Glomerular endothelial cell (primary cell): ENCODE results near the gene ACOT7. TPM values are rescaled to one million over a fixed set of nuclear protein-coding genes. Genes with fewer than 3 reads are reported as not detected.

Source experiments
- DNase-seq: peaks from one replicate; pipeline ENCODE4 v3.0.0-alpha.2; 2011; ENCODE audit warnings: low read depth, low spot score; ENCODE audit errors: extremely low read depth
- total RNA-seq: library from RNA; depleted of rRNA; stranded (reverse); fragments of >200 nt; gene quantifications from 2 replicates; pipeline ENCODE4 v1.2.3, GENCODE V29; 2015

ACOT7 gene
- total RNA-seq, 1 donor from 2014 or later, result 84.0 TPM

DNA sequence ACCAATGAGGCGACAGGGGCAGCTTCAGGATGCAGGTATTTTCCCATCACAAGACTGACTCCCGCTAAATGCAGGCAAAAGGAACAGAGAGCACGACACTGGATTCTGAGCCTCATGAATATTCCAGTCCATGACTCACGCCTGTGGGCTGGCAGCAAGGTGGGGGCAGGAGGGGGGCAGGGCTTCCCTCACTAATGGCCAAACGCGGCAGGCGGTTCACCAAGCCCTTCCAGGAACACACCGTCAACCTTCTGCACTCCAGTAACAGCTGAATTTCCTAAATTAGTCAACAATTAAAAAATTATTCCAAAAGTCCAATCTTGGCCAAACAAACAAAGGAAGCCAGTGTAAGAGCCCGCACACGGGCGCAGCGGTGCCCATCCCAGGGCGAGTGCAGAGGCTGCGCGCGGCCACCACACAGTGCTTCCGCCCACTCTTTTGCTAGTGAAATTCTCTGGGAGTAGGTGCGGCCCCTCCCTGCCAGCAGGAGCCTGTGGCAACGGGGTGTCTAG, 120.1 kb downstream of the ACOT7 start:
- no peak for DNase-seq

DNA sequence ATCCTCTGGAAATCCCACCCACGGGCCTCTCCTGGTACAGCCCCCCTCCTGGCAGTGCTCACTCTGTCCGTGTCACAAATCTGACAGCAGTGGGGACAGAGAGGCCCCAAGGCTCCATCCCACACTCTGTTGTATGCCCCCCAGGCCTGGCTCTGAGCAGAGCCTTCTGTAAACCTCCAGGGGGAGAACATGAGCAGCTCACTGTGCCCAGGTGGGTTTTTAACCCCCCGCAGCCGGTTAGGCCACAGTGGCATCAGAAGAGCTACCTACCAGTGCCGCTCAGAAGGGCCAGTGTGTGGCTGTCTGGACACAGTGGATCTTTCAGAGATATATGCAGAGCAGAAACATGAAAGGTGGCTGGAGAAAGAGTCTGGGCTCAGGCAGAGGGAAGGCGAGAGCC, 120.7 kb downstream of the ACOT7 start:
- no peak for DNase-seq

DNA sequence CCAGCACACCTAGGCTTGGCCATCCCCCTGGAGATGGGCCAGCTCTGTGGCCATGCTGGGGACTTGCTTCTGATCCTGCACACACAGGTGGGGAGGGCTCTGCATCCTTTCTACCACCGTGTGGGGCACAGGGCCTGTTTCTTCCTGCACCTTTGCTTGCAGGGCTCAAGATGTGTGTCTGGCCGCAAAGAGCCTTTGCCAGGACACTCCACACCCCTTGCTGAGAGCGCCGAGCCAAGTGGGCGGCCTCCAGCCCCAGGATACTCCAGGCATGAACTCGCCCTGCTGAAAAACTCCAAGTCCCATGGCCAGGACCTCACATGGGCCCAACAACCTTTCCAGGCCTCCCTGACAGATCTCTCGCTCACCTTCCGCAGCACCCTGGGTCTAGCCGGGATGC, 121.1 kb downstream of the ACOT7 start:
- DNase-seq, result no peak

GRCh38 chr1:6271554-6271953, 122.0 kb downstream of the ACOT7 start:
- DNase-seq, result no peak

- DNase-seq, result no peak
These were observed 122.6 kb downstream of the ACOT7 start for GRCh38 chr1:6271006-6271405.

DNA sequence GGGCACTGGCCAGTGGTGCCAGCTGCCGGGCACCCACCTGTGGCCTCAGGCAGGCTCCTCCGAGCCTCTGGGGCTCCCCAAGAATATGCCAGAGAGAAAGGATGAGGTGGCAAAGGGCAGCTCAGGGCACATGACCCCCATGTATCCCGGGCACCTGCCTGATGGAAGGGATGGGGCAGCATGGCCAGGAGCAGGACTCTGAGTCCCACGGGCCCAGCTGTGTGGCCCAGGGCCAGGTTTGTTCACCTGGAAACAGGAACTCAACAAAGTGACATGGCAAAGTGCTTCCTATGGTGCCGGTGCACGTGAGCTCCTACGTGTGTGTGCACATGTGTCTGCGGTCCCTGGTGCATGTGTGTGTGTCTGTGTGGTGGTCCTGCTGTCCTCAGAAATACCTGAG, 123.2 kb downstream of the ACOT7 start:
- no peak for DNase-seq

DNA sequence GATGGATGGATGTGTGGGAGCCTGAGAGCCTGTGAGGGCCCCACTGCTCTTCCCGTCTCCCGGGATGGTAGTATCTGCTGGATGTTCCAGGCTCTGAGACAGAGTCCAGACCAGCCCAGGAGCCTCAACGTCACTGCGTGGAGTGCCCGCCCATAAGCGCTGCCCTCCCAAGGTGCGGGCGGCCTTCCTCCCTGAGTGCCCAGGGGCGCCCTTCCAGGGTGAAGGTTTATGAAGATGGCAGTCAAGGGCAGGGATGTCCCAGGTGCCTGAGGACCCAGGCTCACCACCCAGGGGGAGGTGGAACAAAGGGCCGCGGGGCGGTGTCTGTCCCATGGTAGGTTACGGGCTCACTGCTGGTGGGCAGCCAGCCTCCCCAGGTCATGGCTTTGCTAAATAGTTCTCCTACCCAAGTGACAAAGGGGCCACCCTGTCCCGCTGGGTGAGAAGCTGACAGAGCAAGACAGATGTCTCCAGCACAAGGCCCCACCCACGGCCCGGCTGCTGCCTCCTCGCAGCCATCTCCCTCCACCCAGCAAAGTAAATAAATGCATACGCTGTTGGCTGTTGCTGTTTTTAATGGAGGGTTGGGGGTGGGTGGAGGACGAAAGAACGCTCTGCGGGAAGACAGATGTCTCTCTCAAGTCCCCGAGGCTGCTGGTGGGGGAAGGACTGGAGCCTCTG, 123.7 kb downstream of the ACOT7 start:
- DNase-seq, result no peak

DNA sequence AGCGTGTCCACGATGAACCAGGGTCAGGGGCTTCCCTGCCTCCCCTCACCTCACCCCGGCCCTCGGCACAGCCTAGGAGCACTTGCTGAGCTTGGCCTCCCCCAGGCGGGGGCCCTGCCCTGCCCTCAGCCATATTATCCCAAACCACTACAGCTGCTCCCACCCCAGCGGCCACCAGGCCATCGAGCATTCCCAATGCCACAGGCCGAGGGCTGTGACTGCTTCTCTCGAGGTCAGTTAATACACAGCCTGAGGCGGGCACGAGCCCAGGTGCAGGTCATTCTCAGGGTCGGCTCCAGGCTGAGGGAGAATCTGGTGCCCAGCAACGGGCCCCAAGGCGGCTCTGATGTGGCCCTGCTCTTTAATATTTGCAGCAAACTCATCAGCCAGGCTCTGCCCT, 124.3 kb downstream of the ACOT7 start:
- no peak for DNase-seq

DNA sequence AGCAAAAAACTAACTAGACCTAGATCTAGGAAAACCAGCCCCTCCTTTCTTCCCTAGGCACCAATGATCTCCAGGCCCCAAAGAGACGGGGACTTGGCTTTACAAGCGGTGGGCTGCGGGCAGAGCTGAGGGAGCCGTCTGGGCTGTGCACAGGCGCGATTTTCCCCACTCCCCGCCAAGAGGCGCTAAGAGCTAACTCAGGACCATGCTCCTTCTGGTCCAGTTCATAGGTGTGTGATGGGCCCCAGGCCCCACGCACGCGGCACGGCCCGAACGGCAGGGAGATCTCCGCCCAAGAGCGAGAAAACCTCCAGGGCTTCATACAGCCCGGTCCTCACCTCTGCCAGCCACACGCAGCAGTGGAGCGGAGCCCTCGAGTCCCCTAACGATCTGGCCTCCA, 125.2 kb downstream of the ACOT7 start:
- no peak for DNase-seq

DNA sequence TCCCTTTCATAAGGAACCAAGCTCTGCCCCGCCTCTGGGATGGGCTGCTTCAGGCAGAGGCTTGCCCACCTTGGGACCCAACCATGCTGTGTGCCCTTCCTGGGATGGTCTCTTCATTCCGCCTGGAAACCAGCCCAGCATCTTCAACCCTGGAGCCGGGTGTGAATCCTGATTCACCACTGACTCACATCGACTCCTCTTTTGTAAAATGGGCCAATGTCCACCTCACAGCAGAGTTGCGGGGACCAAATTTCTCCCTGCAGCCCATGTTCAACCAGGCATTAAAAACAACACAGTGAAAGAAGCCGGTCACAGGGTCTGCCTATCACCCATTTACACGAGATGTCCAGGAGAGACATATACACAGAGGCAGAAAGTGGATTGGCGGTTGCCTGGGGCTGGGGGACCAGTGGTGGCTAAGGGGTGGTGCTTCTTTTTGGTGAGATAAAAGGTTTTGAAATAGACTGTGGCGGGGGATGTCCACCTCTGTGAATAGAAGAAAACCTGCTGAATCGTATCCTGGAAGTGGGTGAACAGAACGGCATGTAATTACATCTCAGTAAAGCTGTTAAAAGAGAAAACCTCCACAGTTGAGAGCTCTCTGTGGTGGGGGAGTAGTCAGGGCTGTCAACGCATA, 125.8 kb downstream of the ACOT7 start:
- DNase-seq, result no peak

GRCh38 chr1:6266641-6267040, 126.9 kb downstream of the ACOT7 start:
- DNase-seq, result no peak

DNA sequence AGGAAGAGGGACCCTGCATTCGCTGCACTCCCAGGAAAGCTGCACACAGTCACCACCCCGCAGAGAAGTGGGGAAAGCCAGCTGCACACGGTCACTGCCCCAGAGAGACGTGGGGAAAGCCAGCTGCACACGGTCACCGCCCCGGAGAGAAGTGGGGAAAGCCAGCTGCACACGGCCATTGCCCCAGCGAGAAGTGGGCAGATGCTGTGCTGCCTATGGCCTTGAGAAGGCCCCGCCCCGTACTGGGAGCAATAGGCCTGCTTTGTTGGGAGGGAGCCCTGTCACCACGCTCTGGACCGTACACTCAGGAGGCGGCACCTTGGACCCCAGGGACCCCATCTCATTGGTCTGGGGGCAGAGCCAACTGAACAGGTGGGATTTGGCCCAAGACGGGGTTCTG, 128.4 kb downstream of the ACOT7 start:
- no peak for DNase-seq

GRCh38 chr1:6263716-6264115, 129.9 kb downstream of the ACOT7 start:
- no peak for DNase-seq

GRCh38 chr1:6262555-6263420, 130.8 kb downstream of the ACOT7 start:
- no peak for DNase-seq

DNA sequence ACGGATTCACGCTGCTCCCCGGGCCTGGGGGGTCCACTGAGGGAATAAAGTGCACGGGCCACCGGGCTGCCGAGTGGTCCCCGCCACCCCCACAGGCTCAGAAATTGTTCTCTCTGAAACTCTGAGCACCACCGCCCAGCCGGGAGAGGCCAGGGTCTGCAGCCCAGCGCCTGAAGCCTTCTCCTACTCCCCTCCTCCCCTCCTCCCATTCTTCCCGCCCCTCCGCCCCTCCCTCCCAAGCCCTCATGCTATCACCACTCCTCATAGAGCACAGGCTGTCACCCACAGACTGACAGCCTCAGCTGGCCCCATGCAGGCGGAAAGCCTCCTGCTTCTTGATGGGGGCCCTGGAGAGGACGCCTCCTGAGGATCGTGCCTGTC, 132.0 kb downstream of the ACOT7 start:
- DNase-seq, result no peak

DNA sequence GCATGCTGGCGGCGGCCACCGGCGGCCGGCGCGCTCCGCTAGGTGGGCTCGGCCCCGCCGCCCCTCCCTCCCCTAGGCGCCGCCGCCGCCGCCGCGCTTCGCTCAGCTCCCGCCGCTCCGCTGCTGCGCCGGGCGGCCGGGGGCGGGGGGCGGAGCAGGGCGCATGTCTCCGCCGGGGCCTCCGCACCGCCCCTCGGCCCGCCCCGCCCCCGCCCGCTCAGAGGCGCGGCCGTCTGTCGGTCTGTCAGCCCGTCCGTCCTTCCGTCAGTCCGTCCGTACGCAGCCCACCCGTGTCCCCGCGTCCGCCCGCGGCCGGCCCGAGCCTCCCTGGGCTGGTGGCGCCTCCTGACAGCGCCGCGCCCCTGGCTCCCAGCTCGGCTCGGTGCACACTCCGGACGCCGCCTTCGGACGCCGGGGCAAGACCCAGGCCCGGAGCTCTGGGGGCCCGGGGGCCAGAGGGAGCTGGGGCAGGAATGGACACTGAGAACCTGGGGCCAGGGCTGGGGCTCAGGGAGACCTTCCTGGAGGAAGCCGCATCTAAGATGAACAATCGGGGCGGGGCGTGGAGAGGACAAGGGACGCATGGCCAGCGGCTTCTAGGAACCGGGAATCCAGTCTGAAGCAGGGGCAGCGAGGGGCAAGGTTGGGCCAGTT, 132.5 kb downstream of the ACOT7 start, which contains the start of gene GPR153:
TSS of gene GPR153 (minus strand) at position 138 of the 654 bp plus-strand sequence. CDS start 6,193 bp downstream, outside the sequence.
- DNase-seq, result no peak

GRCh38 chr1:6260433-6260934, 133.1 kb downstream of the ACOT7 start:
- DNase-seq, result no peak

DNA sequence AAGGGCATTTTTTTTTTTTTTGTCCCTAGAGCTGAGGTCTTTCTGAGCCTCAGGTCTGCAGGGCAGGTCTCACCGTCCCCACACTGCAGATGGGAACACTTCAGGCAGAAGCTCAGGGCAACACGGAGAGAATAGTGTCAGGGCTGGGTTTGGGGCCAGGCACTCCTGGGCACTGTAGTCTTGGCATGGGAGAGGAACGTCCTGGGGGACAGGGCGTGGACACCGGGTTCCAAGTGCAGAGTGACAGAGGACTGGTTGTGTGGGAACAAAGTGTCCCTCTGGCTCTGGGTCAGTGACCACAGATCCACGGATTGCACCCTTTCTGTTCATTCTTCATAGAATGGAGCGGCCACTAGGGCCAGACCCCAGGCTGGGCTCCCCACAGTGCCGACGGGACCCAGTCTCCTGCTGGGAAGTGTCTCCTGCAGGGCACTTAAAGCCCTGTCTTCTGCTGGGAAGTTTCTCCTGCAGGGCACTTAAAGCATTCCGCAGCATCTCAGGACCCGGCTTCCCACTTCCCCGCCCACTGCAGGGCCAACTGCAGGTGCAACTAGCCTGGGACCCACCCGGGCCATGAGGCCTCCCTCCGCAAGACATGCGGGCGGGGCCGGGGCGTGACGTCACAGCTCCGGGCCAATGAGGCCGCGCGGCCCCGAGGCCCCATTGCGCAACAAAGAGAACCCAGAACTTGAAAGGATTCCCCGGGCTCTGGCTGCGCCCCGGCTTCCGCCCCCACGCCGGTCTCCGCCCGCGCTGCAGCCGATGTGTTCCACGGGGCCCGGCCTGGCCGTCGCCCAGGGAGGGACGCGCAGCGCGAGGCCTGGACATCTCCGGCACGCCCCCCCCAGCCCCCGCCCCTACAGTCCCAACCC, 133.8 kb downstream of the ACOT7 start:
- no peak for DNase-seq

- DNase-seq, result no peak
These were observed 134.9 kb downstream of the ACOT7 start for GRCh38 chr1:6258675-6259074.
